Natural killer cell (primary cell): ENCODE data around the gene PPM1D. TPM values are rescaled to one million over a fixed set of nuclear protein-coding genes. Genes with fewer than 3 reads are reported as not detected.

ENCODE experiments used
- ATAC-seq, 3 donors: fragments of 150-1000 bp in 2 of 3; fragments of 200-7000 bp in 1 of 3; cut with Tn5 transposase; 1 replicate in 1 of 3; 2 replicates in 2 of 3; pipeline ENCODE4 v1.10.0; 2021; ENCODE audit warnings: mild to moderate bottlenecking in 2 of 3, moderate library complexity in 2 of 3
- DNase-seq, 2 donors: peaks; one replicate each; pipeline versions ENCODE4 v3.0.0 to v3.0.0-alpha.2; 2013 to 2021; ENCODE audit warnings: mixed read lengths in 1 of 2
- H3K27ac ChIP-seq: one replicate; pipeline ENCODE4 v1.5.1; 2013; ENCODE audit warnings: mild to moderate bottlenecking, low read length
- H3K27me3 ChIP-seq: one replicate; pipeline ENCODE4 v1.6.1; 2013; ENCODE audit warnings: low read length; ENCODE audit not compliant: control insufficient read depth, insufficient read depth
- H3K36me3 ChIP-seq: one replicate; pipeline ENCODE4 v1.6.1; 2013; ENCODE audit warnings: low read length; ENCODE audit not compliant: control insufficient read depth, insufficient read depth
- H3K4me1 ChIP-seq: one replicate; pipeline ENCODE4 v1.6.1; 2013; ENCODE audit warnings: low read length; ENCODE audit not compliant: control insufficient read depth, insufficient read depth
- H3K4me3 ChIP-seq: one replicate; pipeline ENCODE4 v1.5.1; 2013; ENCODE audit warnings: low read length
- H3K9me3 ChIP-seq: one replicate; pipeline ENCODE4 v1.6.1; 2013; ENCODE audit warnings: low read length; ENCODE audit not compliant: control insufficient read depth, insufficient read depth
- H3K27ac Mint-ChIP-seq, 2 donors: one replicate each; pipeline ENCODE4 v1.8.0; 2022; ENCODE audit warnings: mild to moderate bottlenecking in 2 of 2, mixed read lengths in 2 of 2, moderate library complexity in 1 of 2
- H3K27me3 Mint-ChIP-seq, 2 donors: one replicate each; pipeline ENCODE4 v1.8.0; 2022; ENCODE audit warnings: low read depth in 2 of 2, mixed read lengths in 2 of 2
- H3K36me3 Mint-ChIP-seq: one replicate; pipeline ENCODE4 v1.8.0; 2022; ENCODE audit warnings: mixed read lengths
- H3K4me1 Mint-ChIP-seq, 2 donors: one replicate each; pipeline ENCODE4 v1.8.0; 2022; ENCODE audit warnings: mixed read lengths in 2 of 2
- H3K4me3 Mint-ChIP-seq: one replicate; pipeline ENCODE4 v1.8.0; 2022; ENCODE audit warnings: mild to moderate bottlenecking, moderate library complexity, mixed read lengths
- H3K9me3 Mint-ChIP-seq, 2 donors: one replicate each; pipeline ENCODE4 v1.8.0; 2022; ENCODE audit warnings: mixed read lengths in 2 of 2
- CTCF ChIP-seq: fragments of 200-600 bp; IDR thresholded peaks from one replicate; pipeline ENCODE4 v1.8.0; 2022; ENCODE audit warnings: antibody characterized with exemption
- WGBS: methylation state at CpG from one replicate; pipeline ENCODE4 v1.1.7; 2013; ENCODE audit warnings: missing lambda C conversion rate; ENCODE audit not compliant: insufficient coverage; 5-methylcytosine and 5-hydroxymethylcytosine counted together
- intact Hi-C: fragments of 100-400 bp; cut with micrococcal nuclease; formaldehyde crosslinking; loops from one replicate; pipeline ENCODE4 v1.14.2; 2022
- total RNA-seq, 4 donors: library from RNA; stranded (reverse); fragments of 120-200 nt in 1 of 4; gene quantifications; one replicate each; pipeline versions ENCODE4 v1.2.3 to v1.2.4, GENCODE V29; 2013 to 2022

Gene PPM1D
- total RNA-seq, 3 donors from 2014 or later (not counting 1 experiment from before 2014, with no cell fraction given): 22.8 to 31.6 (median 27.9) TPM

- Histone ChIP-seq H3K9me3 (no peaks in the 10 kb centered on the region), H3K36me3 (no peaks in the 10 kb centered on the region), H3K27me3 (no peaks in the 10 kb centered on the region), H3K4me3 (no peak overlapping the region), H3K27ac (no peak overlapping the region), H3K4me1 (no peaks in the 10 kb centered on the region)
- Mint-ChIP-seq H3K9me3 (no peaks in the 10 kb centered on the region), H3K36me3 (no peaks in the 10 kb centered on the region), H3K27ac (no peak overlapping the region), H3K4me3 (no peak overlapping the region), H3K27me3 (no peaks in the 10 kb centered on the region), H3K4me1 (peaks cover 25 to 26% of the 10 kb centered on the region in 2 donors)
- TF ChIP-seq CTCF: no peak
- 100% methylated on average over 2 of the region's 2 CpGs for WGBS
- DNase-seq (no peak), ATAC-seq (no peak)
- intact Hi-C loops: no loop called here
Measured at GRCh38 chr17:60622961-60623360, 23.0 kb downstream of the PPM1D start.

- Mint-ChIP-seq H3K27me3 (no peaks in the 10 kb centered on the region), H3K4me3 (no peak overlapping the region), H3K9me3 (no peaks in the 10 kb centered on the region), H3K36me3 (no peaks in the 10 kb centered on the region), H3K27ac (no peak overlapping the region), H3K4me1 (peaks cover 26 to 28% of the 10 kb centered on the region in 2 donors)
- H3K27me3 ChIP-seq: no peaks in the 10 kb centered on the region
- no peak for DNase-seq
- 95% methylated on average over 8 of the region's 9 CpGs for WGBS
- no peaks in the 10 kb centered on the region for H3K4me1 ChIP-seq
- H3K36me3 ChIP-seq: no peaks in the 10 kb centered on the region
- no peaks in the 10 kb centered on the region for H3K9me3 ChIP-seq
- no peak for TF ChIP-seq CTCF
- no peak overlapping the region for H3K4me3 ChIP-seq
- intact Hi-C loops: no loop called here
- H3K27ac ChIP-seq: no peak overlapping the region
- no peak for ATAC-seq
Measured at GRCh38 chr17:60623415-60623814, 23.4 kb downstream of the PPM1D start.

GRCh38 chr17:60627124-60627523 is 27.1 kb downstream of the PPM1D start:
- Mint-ChIP-seq H3K9me3 (no peaks in the 10 kb centered on the region), H3K4me1 (peaks cover 8 to 22% of the 10 kb centered on the region in 2 donors), H3K27ac (no peak overlapping the region), H3K27me3 (no peaks in the 10 kb centered on the region), H3K4me3 (no peak overlapping the region), H3K36me3 (no peaks in the 10 kb centered on the region)
- H3K27ac ChIP-seq: no peak overlapping the region
- no peaks in the 10 kb centered on the region for H3K9me3 ChIP-seq
- intact Hi-C loops: no loop called here
- no peaks in the 10 kb centered on the region for H3K27me3 ChIP-seq
- ATAC-seq (no peak), DNase-seq (no peak)
- peaks cover 3% of the 10 kb centered on the region for H3K36me3 ChIP-seq
- no peak overlapping the region for H3K4me3 ChIP-seq
- no peaks in the 10 kb centered on the region for H3K4me1 ChIP-seq
- TF ChIP-seq CTCF: no peak
- WGBS: 84% methylated on average over 2 of the region's 2 CpGs

GRCh38 chr17:60628252-60628889 is 28.4 kb downstream of the PPM1D start:
- Mint-ChIP-seq H3K4me3 (no peak overlapping the region), H3K27ac (no peak overlapping the region), H3K4me1 (peaks cover 5 to 18% of the 10 kb centered on the region in 2 donors), H3K9me3 (no peaks in the 10 kb centered on the region), H3K36me3 (no peaks in the 10 kb centered on the region), H3K27me3 (no peaks in the 10 kb centered on the region)
- intact Hi-C loops: no loop called here
- no peak for TF ChIP-seq CTCF
- Histone ChIP-seq H3K27me3 (no peaks in the 10 kb centered on the region), H3K4me3 (no peak overlapping the region), H3K9me3 (no peaks in the 10 kb centered on the region), H3K27ac (no peak overlapping the region), H3K36me3 (peaks cover 3% of the 10 kb centered on the region), H3K4me1 (no peaks in the 10 kb centered on the region)
- no peak for DNase-seq
- 99% methylated on average over 5 of the region's 6 CpGs for WGBS
- ATAC-seq: no peak
